TTC549 (cell line): ENCODE data around the gene UBE2J1.

Experiments used
- FAIRE-seq: peaks from 2 replicates; lab custom pipeline; 2012; peaks lifted over from hg19 to GRCh38; lab: Jason Lieb, UNC

Gene UBE2J1

GRCh38 chr6:89364586-89364985 is 12.1 kb upstream of the UBE2J1 start:
- no peak for FAIRE-seq

- no peak for FAIRE-seq
Observed at GRCh38 chr6:89361171-89361570, 8.6 kb upstream of the UBE2J1 start.

DNA sequence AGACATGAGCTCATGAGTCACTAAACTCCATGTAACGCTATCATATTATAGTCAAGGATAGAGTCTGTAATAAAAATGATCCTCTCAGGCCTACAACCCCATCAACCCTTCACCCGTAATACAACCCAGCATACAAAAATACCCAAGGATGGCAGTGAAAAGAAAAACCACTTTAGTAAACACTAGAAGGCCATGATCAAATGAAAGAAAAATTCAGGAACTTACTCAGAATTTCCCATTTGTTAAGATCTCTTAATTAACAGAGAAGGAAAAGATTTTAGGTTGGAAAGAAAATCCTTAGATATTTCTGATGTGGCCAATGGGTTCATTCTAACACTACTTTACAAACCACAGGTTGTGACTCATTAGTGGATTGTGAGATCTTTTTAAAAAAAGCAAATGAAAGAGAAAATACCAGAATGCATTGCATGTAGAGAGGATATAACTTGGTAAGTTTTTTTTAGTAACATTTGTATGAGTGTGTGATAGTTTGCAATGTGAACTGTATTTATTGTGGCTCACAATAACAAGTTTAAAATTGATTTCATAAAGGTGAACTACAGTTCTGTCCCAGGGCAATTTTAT is 8.0 kb upstream of the UBE2J1 start:
- FAIRE-seq = no peak

- FAIRE-seq = no peak
Observed at GRCh38 chr6:89359561-89359960, 7.0 kb upstream of the UBE2J1 start.

GRCh38 chr6:89357390-89357789 is 4.9 kb upstream of the UBE2J1 start:
- no peak for FAIRE-seq

DNA sequence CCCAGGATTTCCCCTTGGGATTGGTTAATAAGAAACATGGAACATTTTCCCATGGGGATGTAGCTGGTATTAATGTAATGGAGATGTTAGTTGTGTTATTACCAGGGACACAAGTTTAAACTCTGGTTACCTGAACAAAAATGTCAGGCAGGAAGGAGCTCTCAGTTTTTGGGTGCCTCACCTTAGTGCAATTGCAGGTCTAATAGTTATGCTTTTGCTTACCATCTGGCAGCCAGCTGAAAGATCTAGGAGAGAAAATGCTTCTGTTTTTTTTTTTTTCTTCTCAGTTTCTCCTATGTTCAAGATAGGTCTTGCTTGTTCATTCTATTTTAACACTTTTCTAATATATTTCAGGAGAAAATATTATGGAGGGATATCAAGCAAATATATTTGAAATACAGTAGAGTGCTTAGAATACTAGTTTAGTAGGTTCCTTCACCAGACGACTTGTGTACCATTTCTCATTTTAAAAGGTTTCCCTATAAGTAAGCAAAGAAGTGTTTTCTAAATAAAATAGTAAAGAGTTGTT is 4.2 kb upstream of the UBE2J1 start:
- FAIRE-seq = no peak

DNA sequence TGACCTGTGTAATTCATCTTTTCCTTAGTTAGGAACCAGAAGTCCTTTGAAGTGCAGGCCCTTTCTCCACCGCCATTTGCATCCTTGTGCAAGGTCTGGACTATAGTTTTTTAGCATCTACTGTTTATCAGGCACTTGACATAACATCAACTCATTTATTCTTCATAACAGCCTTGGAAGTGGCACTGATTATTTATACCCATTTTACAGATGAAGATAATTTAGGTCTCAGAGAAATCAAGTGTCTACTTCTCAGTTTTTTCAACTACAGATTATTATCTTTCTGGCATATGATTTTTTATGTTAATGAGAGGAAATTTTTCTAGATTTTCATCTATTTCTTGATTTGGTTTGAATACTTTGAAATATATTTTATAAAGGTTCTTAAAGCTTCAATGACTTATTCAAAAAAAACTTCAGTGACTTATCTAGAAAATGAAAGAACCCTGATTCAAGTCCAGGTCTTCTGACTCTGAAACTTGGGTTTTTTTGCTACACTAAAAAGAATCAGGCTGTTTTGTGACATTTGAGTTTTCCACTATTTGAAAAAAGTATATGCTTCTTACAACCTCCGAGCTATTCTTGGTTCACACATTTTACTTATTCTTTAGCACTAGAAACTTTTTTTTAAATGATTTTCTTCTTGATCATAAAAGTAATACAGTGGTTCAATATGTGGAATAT is 3.1 kb upstream of the UBE2J1 start:
- FAIRE-seq = no peak

- no peak for FAIRE-seq
Observed at GRCh38 chr6:89353702-89354392, 1.3 kb upstream of the UBE2J1 start.

DNA sequence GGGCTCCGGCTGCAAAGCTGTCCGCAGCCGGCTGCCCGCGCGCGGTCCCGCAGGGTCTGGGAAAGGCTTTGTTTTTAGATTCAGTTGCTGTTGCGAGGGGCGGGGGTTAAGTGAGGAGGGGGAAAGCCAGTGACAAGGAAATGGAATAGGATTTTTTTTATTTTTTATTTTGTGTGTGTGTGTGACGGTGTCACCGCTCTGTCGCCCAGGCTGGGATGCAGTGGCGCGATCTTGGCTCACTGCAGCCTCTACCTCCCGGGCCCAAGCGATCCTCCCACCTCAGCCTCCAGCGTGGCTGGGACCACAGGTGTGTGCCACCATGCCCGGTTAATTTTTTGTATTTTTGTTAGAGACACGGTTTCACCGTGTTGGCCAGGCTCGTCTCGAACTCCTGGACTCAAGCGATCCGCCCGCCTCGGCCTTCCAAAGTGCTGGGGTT is 615 bp upstream of the UBE2J1 start:
- FAIRE-seq = no peak

GRCh38 chr6:89351671-89352277 is 748 bp downstream of the UBE2J1 start:
- no peak for FAIRE-seq

- no peak for FAIRE-seq
Observed at GRCh38 chr6:89350281-89350966, 2.1 kb downstream of the UBE2J1 start.

- no peak for FAIRE-seq
Observed at GRCh38 chr6:89348372-89348771, 4.2 kb downstream of the UBE2J1 start.

- FAIRE-seq = no peak
Observed at GRCh38 chr6:89347825-89348224, 4.7 kb downstream of the UBE2J1 start.

- no peak for FAIRE-seq
Observed at GRCh38 chr6:89346433-89346832, 6.1 kb downstream of the UBE2J1 start.

GRCh38 chr6:89339565-89339964 is 13.0 kb downstream of the UBE2J1 start:
- FAIRE-seq = no peak

DNA sequence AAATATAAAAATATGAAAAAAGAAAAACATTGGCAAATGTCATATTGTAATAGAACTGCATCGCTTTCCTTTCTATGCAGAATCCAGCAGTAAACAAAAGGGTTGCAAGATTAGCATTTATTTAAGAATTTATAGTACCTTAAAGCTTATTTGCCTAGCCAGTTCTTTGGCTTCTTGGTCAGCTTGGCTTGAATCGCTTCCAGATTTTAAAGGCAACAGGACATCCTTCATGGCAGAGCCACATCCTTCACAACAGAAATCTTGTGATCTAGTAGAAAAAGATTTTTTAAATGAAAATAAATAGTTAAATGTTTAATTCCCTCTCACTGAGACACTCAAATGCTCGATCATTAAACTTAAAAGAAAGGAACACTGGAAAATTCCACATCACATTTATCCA is 17.4 kb downstream of the UBE2J1 start:
- FAIRE-seq = no peak

GRCh38 chr6:89330910-89331309 is 21.6 kb downstream of the UBE2J1 start:
- FAIRE-seq = peak; percentile 29

DNA sequence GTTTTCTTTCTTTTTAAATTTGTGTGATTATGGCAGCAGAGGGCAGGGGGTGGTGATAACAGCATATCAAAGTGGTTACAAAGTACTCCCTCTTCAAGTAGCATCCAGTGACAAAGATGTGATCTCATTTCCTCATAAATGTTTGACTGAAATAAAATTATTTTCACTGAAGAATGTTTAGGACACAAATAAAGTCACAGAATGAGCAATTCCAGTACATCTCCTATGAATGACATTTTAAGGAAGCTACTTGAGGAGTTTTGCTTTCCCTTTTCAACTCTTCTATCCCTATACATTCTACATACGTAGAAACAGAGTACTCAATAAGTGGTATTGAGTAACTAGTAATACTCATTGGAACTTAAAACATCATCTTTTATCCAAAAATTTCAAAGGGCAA is 23.5 kb downstream of the UBE2J1 start:
- no peak for FAIRE-seq

GRCh38 chr6:89324304-89324703 is 28.2 kb downstream of the UBE2J1 start:
- no peak for FAIRE-seq

GRCh38 chr6:89323511-89323971 is 29.0 kb downstream of the UBE2J1 start:
- FAIRE-seq = no peak

- FAIRE-seq = no peak
Observed at GRCh38 chr6:89321131-89321970, 31.2 kb downstream of the UBE2J1 start.
